Stimulated activated naive CD8-positive, alpha-beta T cell treated with anti-CD3 and anti-CD28 coated beads, Interleukin-15, Interleukin-2, amounts not matched to agents 100 ng/mL and 50 ng/mL, for 24 hours (primary cell): ENCODE results near the gene SLC30A3.

ENCODE experiments used
- H3K27ac Mint-ChIP-seq: one replicate; pipeline ENCODE4 v1.8.0; 2021; ENCODE audit warnings: mild to moderate bottlenecking, mixed read lengths
- H3K27me3 Mint-ChIP-seq: one replicate; pipeline ENCODE4 v1.8.0; 2021; ENCODE audit warnings: mixed read lengths
- H3K36me3 Mint-ChIP-seq: one replicate; pipeline ENCODE4 v1.8.0; 2021; ENCODE audit warnings: low read depth, mixed read lengths
- H3K4me1 Mint-ChIP-seq: one replicate; pipeline ENCODE4 v1.8.0; 2021; ENCODE audit warnings: low read depth, mixed read lengths
- H3K4me3 Mint-ChIP-seq: one replicate; pipeline ENCODE4 v1.8.0; 2021; ENCODE audit warnings: mild to moderate bottlenecking, mixed read lengths
- H3K9me3 Mint-ChIP-seq: one replicate; pipeline ENCODE4 v1.8.0; 2021; ENCODE audit warnings: mixed read lengths

The SLC30A3 gene

DNA sequence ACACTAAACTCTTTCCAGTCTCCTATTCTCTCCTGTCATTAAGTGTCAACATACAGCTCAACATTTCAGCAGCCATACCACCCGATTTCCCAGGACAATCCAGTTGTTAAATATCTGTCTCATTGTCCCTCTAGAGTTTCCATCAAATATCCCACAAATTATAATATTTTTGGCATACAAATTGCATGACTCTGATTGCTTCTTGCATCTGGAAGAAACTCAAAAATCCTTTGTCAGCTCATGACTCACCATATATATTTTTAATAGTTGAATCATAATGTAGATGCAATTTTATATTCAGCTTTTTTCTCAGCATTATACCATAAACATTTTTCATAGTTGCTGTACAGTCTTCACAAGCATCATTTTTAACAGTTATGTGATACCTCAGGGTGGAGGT lies 7.2 kb downstream of the SLC30A3 start:
- Mint-ChIP-seq H3K9me3 (no peaks in the 10 kb centered on the region), H3K27ac (no peak overlapping the region), H3K4me3 (no peak overlapping the region), H3K36me3 (no peaks in the 10 kb centered on the region), H3K27me3 (peaks cover 43% of the 10 kb centered on the region), H3K4me1 (no peaks in the 10 kb centered on the region)

DNA sequence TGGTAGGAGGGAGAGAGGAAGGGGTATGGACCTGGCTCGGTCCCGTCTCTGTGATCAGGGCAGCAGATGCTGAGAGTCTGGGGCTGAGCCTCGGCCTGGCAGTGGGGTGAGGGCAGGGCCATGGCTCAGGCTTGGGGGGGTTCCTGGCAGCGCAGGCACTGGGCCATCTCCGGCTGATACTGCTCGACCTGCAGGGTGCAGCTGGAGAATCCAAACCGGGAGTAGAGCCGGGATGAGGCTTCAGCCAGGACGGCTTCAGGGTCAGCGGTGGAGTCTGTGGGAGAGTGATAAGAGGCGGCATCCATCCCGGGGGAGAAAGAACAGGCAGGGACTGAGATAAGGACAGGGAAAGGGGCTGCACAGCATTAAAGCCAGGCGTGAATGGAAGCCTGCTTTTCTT lies 7.7 kb downstream of the SLC30A3 start:
- H3K36me3 Mint-ChIP-seq, result no peaks in the 10 kb centered on the region
- no peak overlapping the region for H3K4me3 Mint-ChIP-seq
- peaks cover 38% of the 10 kb centered on the region for H3K27me3 Mint-ChIP-seq
- no peaks in the 10 kb centered on the region for H3K4me1 Mint-ChIP-seq
- no peak overlapping the region for H3K27ac Mint-ChIP-seq
- no peaks in the 10 kb centered on the region for H3K9me3 Mint-ChIP-seq

DNA sequence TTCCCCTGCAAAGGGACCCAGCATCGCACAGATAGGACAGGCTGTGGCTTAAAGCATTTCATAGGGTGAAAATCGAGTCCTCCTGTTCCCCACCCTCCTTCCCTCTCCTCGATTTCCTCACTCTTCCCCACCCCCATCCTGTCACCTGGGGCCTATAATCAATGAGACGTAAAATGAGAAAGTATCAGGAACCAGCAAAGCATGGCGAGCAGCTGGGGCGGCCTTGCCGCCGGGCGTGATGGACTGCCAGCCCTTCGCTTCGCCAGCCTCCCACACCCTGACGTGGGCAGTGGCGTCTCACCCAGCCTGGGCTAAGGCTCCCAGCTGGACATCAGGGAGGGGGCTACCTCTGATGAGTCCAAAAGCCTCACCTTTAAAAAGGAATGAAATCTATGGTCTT lies 11.1 kb downstream of the SLC30A3 start:
- no peaks in the 10 kb centered on the region for H3K9me3 Mint-ChIP-seq
- H3K36me3 Mint-ChIP-seq, result no peaks in the 10 kb centered on the region
- no peak overlapping the region for H3K27ac Mint-ChIP-seq
- H3K4me1 Mint-ChIP-seq, result no peaks in the 10 kb centered on the region
- no peak overlapping the region for H3K4me3 Mint-ChIP-seq
- peaks cover 14% of the 10 kb centered on the region for H3K27me3 Mint-ChIP-seq

DNA sequence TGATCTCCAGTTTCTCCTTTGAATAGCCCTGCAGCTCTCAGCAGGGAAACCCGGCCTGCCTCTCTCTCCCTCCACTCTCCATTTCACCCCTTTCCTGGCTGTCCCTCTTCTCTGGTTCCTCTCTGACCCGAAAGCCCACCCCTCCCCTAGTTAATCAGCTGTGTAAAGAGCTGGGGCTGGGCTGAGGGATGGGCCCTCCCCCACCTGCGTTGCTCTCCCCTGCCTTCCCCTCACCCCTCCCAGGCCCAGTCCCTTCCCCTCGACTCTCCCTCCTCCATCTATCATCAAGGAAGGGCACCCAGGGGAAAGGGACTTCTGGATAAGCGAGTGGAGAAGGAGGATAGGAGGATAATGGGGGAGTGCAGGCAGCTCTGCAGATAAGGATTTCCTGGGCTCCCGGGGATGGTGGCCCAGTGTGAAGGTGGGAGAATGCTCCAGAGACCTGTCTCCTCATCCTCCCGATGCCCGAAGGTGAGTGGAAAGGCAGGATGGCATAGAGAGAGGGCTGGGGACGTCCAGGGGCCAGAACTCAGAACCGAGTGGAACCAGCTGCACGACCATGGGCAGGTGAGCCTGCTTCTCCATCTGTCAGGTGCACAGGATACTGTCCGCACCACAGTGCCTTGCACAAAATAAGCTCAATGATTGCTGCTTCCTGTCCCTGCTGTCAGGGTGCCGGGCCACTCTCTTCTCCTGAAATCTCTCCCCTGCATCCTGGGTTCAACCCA lies 12.0 kb downstream of the SLC30A3 start:
- no peaks in the 10 kb centered on the region for H3K4me1 Mint-ChIP-seq
- H3K36me3 Mint-ChIP-seq, result no peaks in the 10 kb centered on the region
- H3K27ac Mint-ChIP-seq, result no peak overlapping the region
- H3K4me3 Mint-ChIP-seq, result no peak overlapping the region
- peaks cover 14% of the 10 kb centered on the region for H3K27me3 Mint-ChIP-seq
- no peaks in the 10 kb centered on the region for H3K9me3 Mint-ChIP-seq

DNA sequence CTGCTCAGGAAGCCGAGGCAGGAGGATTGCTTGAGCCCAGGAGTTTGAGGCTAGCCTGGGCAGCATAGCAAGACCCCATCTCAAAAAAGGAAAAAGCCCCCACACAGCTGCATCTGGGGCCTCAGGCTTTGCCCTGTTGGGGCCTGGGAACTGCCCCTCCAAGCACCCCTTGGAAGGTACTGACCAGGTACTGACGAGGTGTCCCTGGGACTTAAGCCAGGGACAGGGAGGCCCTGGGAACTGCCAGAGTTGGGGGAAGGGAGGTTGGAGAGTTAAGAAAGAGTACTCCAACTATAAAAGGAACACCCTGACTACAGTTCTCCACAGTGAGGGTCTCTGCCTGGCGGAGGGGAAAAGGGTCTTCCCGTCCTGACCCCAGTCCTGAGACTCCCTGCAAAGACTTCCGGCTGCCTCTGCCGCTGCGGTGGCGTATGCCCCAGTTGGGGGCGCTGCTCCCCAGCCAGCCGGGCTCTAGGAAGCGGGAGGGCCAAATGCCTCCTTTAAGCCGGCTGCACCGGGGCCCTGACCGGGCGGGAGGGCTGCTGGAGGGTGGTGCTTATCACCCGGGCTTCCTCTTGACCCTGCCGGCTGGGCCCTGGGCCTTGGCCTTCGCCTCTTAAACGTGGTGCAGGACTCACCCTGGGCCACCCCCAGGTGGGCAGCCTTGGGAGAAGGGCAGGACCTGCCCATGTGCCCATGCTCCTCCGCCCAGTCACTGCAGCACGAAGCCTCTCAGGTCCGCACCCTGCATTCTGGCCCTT lies 12.8 kb downstream of the SLC30A3 start:
- Mint-ChIP-seq H3K9me3 (no peaks in the 10 kb centered on the region), H3K27ac (no peak overlapping the region), H3K36me3 (no peaks in the 10 kb centered on the region), H3K4me3 (no peak overlapping the region), H3K27me3 (peaks cover 7% of the 10 kb centered on the region), H3K4me1 (no peaks in the 10 kb centered on the region)

DNA sequence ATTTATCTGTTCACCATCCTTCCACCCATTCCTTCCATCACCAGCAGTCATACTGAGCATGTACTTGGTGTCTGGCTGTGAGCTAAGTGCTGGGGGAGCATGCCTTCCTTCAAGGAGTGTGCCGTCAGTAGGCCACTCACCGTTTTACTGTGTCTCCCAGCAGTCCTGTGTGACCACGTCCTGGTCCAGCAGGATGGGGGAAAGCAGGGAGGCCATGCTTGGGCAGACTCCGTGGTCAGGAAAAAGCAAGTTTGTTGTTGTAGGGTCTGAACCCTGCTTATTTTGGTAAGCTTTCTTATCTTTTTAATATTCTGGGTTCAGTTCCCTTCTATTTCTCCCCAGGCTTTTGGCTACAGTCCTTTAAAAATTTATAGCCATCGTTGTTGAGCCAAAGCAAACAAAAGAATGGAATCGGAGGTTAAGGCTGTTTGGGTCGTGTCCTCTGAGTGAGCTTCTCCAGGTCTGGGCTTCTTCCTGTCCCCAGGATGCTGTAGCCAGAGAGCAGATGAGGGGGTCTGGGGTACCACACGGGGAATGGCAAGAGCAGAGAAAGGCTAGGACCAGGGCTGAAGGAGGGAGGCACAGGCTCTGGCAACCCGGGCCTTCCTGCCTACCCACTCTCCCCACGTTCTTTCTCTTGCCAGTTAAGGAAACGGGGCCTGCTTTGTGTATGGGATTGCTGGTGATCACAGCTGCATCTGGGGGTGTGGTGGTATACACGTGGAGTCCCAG lies 13.5 kb downstream of the SLC30A3 start:
- no peak overlapping the region for H3K27ac Mint-ChIP-seq
- no peak overlapping the region for H3K4me3 Mint-ChIP-seq
- no peaks in the 10 kb centered on the region for H3K4me1 Mint-ChIP-seq
- H3K9me3 Mint-ChIP-seq, result no peaks in the 10 kb centered on the region
- H3K27me3 Mint-ChIP-seq, result no peaks in the 10 kb centered on the region
- H3K36me3 Mint-ChIP-seq, result peaks cover 1% of the 10 kb centered on the region

DNA sequence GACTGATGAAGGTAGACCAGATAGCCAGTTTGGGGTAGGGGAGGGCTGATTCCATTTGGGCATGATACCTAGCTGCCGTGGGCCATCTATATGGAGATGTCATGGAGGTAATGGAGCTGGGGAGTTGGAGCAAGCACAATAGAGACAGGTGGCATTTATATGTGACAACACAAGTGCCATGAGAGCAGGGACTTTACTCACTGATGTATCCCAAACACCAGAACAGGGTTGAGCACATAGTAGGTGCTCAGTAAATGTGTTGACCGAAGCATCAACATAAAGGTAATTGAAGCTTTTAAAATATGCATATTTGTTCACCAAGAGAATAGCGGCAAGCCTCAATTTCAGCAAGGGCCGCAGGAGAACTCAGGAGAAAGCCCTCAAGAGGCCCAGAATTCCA lies 15.0 kb downstream of the SLC30A3 start:
- H3K4me1 Mint-ChIP-seq, result no peaks in the 10 kb centered on the region
- no peaks in the 10 kb centered on the region for H3K27me3 Mint-ChIP-seq
- H3K27ac Mint-ChIP-seq, result no peak overlapping the region
- H3K36me3 Mint-ChIP-seq, result peaks cover 11% of the 10 kb centered on the region
- no peaks in the 10 kb centered on the region for H3K9me3 Mint-ChIP-seq
- H3K4me3 Mint-ChIP-seq, result no peak overlapping the region

DNA sequence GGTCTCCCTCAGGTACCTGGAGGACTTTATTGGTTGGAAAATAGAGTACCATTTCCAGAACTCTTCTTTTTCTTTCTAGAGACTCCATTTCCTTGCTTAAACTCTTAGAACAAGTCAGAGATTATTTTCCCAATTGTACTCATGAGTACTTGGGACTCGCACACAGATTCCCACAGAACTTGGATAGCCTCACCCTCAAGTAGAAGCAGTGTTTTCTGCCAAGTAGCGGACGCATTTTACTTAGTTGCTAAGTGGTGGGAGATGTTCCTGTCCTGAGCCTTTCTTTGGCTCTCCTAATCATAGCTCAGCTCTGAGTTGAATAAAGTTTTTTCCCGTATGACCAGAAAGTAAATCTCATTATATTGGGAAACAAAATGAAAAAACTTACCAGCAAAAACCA lies 17.2 kb downstream of the SLC30A3 start:
- Mint-ChIP-seq H3K27ac (no peak overlapping the region), H3K4me3 (no peak overlapping the region), H3K4me1 (no peaks in the 10 kb centered on the region), H3K9me3 (no peaks in the 10 kb centered on the region), H3K27me3 (no peaks in the 10 kb centered on the region), H3K36me3 (peaks cover 30% of the 10 kb centered on the region)

DNA sequence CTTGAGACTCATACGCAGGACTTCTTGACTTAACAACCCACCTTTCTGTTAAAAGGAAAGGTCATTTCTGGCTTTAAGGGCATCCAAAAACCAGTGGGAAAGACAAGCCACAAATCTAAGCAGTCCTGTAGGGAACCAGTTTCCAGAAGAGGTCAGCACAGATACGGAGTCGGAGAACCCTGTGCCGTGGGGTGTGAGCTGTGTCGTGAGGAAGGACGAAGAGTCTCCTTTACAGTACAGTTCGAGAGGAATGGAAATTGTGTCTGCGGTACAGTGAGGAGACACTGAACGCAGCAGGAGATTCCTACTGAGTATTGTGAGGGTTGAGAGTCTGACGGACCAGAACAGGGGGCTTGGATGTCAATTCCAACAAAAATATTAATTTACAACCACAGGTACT lies 17.7 kb downstream of the SLC30A3 start:
- Mint-ChIP-seq H3K27ac (no peak overlapping the region), H3K4me3 (no peak overlapping the region), H3K27me3 (no peaks in the 10 kb centered on the region), H3K4me1 (no peaks in the 10 kb centered on the region), H3K36me3 (peaks cover 35% of the 10 kb centered on the region), H3K9me3 (no peaks in the 10 kb centered on the region)

DNA sequence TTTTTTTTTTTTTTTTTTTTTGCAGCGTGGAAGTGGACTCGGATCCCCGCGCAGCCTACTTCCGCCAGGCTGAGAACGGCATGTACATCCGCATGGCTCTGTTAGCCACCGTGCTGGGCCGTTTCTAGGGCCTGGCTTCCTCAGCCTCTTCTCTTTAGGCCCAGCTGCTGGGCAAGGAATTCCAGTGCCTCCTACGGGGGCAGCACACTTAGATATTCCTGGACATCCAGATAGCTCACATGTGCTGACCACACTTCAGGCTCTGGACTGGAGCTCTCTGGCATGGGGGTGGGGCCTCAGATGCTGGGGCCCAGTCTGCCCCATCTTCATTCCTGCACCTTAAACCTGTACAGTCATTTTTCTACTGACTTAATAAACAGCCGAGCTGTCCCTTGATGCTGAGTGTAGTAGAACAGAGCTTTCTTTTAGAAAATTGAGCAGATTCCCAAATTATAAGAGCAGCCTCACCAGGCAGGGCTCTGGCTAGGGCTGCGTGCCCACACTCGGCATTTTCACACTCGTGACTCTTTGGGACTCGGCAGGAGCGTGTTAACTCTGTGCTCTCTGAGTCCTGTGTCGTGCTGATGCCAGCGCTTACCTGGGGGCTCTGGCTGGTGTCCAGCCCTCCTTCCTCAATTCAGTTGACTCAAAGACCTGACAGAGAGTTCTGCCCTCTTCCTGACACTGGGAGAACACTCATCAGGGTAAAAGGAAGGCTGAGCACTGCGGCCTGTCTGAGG lies 19.3 kb downstream of the SLC30A3 start:
- Mint-ChIP-seq H3K4me1 (no peaks in the 10 kb centered on the region), H3K27ac (no peak overlapping the region), H3K36me3 (peaks cover 45% of the 10 kb centered on the region), H3K27me3 (no peaks in the 10 kb centered on the region), H3K4me3 (no peak overlapping the region), H3K9me3 (no peaks in the 10 kb centered on the region)

DNA sequence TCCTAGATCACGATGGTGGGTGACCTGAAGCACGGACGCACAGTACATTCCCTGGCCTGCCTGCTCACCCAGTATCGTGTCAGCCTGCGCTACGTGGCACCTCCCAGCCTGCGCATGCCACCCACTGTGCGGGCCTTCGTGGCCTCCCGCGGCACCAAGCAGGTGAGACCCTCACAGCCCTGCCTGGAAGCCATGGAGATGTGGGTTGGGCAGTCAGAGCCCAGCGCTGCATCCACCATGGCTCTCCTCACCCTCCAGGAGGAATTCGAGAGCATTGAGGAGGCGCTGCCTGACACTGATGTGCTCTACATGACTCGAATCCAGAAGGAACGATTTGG lies 20.3 kb downstream of the SLC30A3 start:
- Mint-ChIP-seq H3K27me3 (no peaks in the 10 kb centered on the region), H3K4me1 (no peaks in the 10 kb centered on the region), H3K36me3 (peaks cover 53% of the 10 kb centered on the region), H3K9me3 (no peaks in the 10 kb centered on the region), H3K4me3 (no peak overlapping the region), H3K27ac (no peak overlapping the region)

DNA sequence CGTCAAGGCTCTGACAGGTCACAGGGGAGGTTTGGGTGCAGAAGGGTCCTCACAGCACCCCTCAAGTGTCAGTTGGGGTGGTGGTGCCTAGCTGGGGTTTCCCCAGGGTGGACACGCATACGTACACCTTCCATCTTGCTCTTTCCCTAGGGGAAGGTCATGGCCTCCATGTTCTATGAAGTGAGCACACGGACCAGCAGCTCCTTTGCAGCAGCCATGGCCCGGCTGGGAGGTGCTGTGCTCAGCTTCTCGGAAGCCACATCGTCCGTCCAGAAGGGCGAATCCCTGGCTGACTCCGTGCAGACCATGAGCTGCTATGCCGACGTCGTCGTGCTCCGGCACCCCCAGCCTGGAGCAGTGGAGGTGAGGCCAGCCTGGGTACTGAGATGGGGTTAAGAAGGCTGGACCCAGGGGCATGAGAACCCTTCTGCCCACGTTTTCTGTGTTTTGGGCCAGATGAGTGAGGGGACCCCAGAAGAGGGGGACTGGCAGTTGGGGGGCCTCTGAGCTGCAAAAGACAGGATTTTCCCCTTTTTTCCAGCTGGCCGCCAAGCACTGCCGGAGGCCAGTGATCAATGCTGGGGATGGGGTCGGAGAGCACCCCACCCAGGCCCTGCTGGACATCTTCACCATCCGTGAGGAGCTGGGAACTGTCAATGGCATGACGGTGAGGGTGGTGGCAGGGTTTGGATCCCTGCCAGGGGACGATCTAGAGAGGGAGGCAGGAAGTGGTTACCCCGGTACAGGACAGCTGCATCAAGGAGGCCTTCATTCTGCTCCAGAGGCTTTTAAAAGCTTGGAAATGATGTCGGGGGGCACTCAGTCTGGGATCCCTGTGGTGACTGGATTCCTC lies 20.9 kb downstream of the SLC30A3 start:
- no peaks in the 10 kb centered on the region for H3K9me3 Mint-ChIP-seq
- no peaks in the 10 kb centered on the region for H3K27me3 Mint-ChIP-seq
- no peaks in the 10 kb centered on the region for H3K4me1 Mint-ChIP-seq
- peaks cover 59% of the 10 kb centered on the region for H3K36me3 Mint-ChIP-seq
- no peak overlapping the region for H3K4me3 Mint-ChIP-seq
- H3K27ac Mint-ChIP-seq, result no peak overlapping the region

DNA sequence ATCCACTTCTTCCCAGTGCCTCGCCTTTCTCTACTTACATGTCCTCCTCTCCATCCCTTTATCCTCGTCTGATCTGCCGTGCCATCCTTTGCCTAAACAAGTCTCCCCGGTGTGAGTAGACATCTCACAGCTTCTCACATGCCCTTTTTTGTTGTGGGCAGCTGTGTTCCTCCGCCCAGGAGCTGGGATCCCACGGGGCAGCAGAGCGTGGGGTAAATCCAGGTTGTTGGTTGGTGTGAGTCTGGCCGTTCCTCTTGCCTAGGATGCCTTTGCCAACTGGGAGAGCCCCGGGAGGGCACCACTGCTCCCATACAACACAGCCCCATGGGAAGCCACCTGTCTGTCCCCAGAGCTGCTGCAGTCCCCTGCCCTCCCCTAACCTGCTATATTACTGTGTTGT lies 22.4 kb downstream of the SLC30A3 start:
- H3K36me3 Mint-ChIP-seq, result peaks cover 70% of the 10 kb centered on the region
- no peak overlapping the region for H3K27ac Mint-ChIP-seq
- no peaks in the 10 kb centered on the region for H3K9me3 Mint-ChIP-seq
- H3K4me1 Mint-ChIP-seq, result no peaks in the 10 kb centered on the region
- H3K4me3 Mint-ChIP-seq, result no peak overlapping the region
- H3K27me3 Mint-ChIP-seq, result no peaks in the 10 kb centered on the region

DNA sequence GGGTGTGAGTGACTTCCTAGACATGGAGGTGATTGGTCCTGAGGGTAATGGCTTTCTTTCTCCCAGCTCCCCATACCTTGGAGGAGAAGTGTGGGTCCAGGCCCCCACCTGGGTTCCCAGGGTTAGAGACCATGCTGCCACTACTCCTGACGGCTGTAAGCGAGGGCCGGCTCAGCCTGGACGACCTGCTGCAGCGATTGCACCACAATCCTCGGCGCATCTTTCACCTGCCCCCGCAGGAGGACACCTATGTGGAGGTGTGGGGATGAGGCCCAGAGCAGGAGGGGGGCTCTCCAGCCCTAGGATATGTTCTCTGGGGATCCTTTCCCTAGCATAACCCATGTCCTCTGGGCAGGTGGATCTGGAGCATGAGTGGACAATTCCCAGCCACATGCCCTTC lies 23.9 kb downstream of the SLC30A3 start:
- no peaks in the 10 kb centered on the region for H3K4me1 Mint-ChIP-seq
- peaks cover 75% of the 10 kb centered on the region for H3K36me3 Mint-ChIP-seq
- no peaks in the 10 kb centered on the region for H3K9me3 Mint-ChIP-seq
- H3K27ac Mint-ChIP-seq, result no peak overlapping the region
- H3K4me3 Mint-ChIP-seq, result no peak overlapping the region
- H3K27me3 Mint-ChIP-seq, result no peaks in the 10 kb centered on the region
